GM10248 (cell line): ENCODE results near the gene PDE4D.
"Not testable (repeated sequence)": the region's sequence is repeated elsewhere in the genome, so short reads cannot be mapped to it uniquely, and the experiment has no call there.

ENCODE experiments used
- CTCF ChIA-PET: fragments of 300-600 bp; sonication (Branson Sonifier 250); formaldehyde crosslinking; extraction: SDS; loops from one replicate; lab custom pipeline; 2021; ENCODE audit warnings: antibody characterized with exemption; lab: Yijun Ruan, JAX
- POLR2A ChIA-PET: fragments of 350-650 bp; sonication (Branson Sonifier 250); formaldehyde crosslinking; extraction: SDS; loops from one replicate; lab custom pipeline; 2020; ENCODE audit warnings: antibody characterized with exemption; lab: Yijun Ruan, JAX
- DNase-seq: peaks from one replicate; pipeline ENCODE4 v3.0.0; 2012; ENCODE audit errors: extremely low spot score
- TF ChIP-seq, protein P1 (sequence below): IDR thresholded peaks from 2 replicates; pipeline ENCODE4 v1.5.1; 2012; ENCODE audit warnings: mild to moderate bottlenecking, low read depth; ENCODE audit errors: extremely low read depth, missing control alignments, control extremely low read depth

The PDE4D gene

DNA sequence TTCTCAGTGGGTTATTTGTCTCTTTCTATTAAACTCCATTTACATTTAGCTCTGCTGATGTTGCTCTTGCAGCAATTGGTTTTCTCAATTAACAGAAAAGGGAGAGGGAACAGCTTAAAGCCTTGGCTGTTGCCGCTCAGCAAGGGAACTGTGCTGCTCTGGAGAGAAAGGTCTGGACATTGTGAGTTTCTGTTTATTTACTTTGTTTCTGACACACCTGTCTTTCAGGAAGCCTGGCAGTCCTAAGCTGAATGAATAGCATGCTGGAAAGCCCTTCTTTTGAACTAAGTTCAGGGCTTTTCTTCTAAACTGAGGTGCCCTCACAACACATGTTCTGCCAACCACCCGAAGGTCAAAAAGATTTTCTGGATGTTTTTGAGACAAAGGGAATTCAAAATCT is 491.9 kb downstream of the PDE4D start:
- no peak for DNase-seq
- POLR2A ChIA-PET, result no interaction called here

DNA sequence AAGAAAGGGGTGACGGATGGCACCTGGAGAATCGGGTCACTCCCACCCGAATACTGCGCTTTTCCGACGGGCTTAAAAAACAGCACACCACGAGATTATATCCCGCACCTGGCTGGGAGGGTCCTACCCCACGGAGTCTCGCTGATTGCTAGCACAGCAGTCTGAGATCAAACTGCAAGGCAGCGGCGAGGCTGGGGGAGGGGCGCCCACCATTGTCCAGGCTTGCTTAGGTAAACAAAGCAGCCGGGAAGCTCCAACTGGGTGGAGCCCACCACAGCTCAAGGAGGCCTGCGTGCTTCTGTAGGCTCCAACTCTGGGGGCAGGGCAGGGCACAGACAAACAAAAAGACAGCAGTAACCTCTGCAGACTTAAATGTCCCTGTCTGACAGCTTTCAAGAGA is 498.6 kb downstream of the PDE4D start:
- POLR2A ChIA-PET, DNase-seq: not testable (repeated sequence)
- CTCF ChIA-PET, result interaction anchor here (1.8 kb wide), 1 partner anchor 207 kb away, joined by 4 read pairs; no protein-coding TSS in a partner anchor

More for the DNA sequence above, 491.9 kb downstream of the PDE4D start:
- CTCF ChIA-PET, result interaction anchor here (0.9 to 2.0 kb wide), 3 partner anchors 9 to 20 kb away, joined by 3 to 9 read pairs (median 5); no protein-coding TSS in a partner anchor
- TF ChIP-seq, protein P1, sequence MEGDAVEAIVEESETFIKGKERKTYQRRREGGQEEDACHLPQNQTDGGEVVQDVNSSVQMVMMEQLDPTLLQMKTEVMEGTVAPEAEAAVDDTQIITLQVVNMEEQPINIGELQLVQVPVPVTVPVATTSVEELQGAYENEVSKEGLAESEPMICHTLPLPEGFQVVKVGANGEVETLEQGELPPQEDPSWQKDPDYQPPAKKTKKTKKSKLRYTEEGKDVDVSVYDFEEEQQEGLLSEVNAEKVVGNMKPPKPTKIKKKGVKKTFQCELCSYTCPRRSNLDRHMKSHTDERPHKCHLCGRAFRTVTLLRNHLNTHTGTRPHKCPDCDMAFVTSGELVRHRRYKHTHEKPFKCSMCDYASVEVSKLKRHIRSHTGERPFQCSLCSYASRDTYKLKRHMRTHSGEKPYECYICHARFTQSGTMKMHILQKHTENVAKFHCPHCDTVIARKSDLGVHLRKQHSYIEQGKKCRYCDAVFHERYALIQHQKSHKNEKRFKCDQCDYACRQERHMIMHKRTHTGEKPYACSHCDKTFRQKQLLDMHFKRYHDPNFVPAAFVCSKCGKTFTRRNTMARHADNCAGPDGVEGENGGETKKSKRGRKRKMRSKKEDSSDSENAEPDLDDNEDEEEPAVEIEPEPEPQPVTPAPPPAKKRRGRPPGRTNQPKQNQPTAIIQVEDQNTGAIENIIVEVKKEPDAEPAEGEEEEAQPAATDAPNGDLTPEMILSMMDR, result no peak

DNA sequence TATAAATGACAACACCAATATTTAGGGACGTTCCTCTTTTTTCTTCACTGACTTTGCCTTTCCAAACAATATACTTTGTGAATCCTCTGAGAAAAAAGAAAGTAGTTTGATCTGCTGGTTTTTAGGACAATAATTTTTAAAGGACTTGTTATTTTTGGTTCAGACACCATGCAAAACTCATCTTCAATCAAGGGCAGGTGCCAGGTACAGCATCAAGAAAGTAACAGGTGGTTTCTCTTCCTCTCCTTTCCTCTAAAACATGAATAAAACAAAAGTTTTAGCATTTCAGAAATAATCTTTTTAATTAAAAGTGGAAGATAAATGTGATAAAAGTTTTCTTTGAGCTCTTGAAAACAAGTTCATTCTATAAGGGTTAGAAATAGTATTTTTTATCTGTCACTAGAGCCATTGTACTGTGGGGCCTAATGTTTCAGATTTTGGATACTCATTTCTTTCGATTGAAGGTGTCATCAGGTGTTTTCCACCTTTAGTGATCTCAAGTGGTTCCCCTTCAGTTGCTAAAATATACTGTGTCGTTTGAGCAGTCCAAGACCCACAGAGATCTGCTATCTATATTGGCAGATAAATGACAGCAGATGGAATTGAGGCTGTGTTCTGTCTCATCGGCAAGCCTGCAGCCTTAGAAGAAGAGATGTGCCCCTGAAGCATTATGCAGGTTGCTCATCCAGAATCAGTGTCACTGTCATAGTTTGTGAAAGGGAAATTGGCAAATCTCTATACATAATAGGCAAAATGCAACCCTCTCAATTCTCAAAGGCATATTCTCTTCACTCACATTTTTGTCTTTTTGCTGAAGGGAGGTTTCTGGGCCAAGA is 499.7 kb downstream of the PDE4D start:
- ChIA-PET CTCF (interaction anchor here (1.8 kb wide), 1 partner anchor 206 kb away, joined by 4 read pairs; no protein-coding TSS in a partner anchor), POLR2A (no interaction called here)
- TF ChIP-seq, protein P1, result no peak
- DNase-seq, result no peak

DNA sequence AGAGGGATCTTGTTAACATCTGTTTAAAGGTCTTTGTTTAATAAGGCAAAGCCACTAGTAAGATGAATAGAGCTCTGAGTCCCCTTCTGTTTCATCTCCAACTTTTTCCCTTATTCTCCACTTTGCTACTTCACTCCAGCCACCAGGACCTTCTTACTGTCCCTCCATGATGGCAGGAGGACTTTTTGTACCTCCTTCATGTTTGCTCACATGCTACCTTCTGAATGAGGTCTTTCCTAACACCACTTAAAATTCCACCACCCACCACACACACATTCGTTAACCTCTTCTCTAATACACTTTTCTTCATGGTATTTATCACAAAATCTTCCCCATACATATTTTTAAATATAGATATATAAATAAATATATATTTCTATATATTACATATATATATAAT is 501.9 kb downstream of the PDE4D start:
- ChIA-PET POLR2A (no interaction called here), CTCF (interaction anchor here (0.6 to 4.4 kb wide), 8 partner anchors 10 to 409 kb away, joined by 3 to 26 read pairs (median 4); no protein-coding TSS in a partner anchor)
- TF ChIP-seq, protein P1, result no peak
- DNase-seq, result no peak

DNA sequence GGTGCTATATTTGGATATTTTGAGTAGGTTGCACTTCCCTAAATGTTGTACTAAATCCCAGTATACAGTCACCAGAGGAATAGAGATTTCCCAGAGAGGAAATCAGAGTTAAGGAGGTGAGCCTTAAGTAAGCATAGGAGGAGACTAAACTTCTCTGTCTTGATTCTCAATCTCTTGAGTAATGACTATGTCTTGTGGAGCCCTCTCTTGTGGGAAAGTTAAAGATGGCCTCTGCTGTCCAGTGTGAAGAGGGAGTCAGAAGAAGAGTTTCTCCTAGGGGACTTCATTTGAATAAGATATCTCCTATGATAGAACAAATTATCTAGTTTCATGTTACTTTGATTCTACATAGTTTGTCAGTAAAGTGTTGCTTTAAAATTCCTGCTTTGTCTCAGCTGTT is 502.5 kb downstream of the PDE4D start:
- TF ChIP-seq, protein P1, result no peak
- CTCF ChIA-PET, result interaction anchor here (0.7 to 4.4 kb wide), 16 partner anchors 10 to 409 kb away, joined by 3 to 26 read pairs (median 6); no protein-coding TSS in a partner anchor
- POLR2A ChIA-PET, result no interaction called here

DNA sequence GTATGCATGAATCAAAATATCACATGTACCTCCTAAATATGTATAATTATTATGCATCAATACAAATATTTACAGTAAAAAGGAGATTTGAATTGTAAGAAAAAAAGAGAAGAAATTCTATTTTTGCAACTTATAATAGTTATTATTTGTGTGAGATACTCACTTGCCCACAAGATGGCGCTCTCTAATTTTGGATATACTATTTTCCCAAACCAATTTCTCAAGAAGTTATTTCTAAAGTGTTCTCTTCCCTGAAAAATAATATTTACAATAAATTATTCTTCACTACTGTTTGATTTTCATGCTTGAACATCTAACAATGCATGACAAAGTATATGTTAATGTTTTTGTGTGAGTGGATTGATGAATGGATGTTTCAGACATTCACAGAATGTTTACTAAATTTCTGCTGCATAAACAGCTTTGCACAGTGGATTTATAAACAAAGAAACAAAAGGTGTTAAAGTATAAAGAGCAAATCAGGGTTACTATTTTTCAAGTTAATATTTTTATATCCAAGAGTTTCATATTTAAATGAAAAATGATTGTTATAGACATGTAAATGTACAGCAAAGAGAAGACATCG is 503.4 kb downstream of the PDE4D start:
- TF ChIP-seq, protein P1, result peak; percentile 46
- POLR2A ChIA-PET, result no interaction called here
- DNase-seq, result no peak
- CTCF ChIA-PET, result interaction anchor here (0.8 to 4.4 kb wide), 20 partner anchors 9 to 413 kb away, joined by 3 to 26 read pairs (median 5); no protein-coding TSS in a partner anchor

More for the DNA sequence above, 502.5 kb downstream of the PDE4D start:
- no peak for DNase-seq

DNA sequence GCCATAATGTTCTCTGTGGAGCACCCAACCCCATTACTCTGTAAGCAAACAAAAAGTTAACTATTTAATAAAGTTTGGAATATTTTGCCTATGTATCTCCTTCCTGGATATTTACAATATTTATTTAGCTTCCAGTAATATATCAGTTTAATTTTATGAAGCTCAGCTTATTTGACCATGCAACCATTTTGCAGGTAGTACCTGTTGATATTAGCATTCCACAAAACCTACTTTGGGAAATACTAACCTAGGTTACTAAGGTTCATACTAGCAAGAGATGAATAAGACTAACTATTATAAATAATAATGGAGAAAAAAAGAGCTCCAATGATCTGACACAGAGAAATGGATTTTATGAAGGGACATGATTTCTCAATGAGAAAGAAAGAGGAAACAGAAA is 506.4 kb downstream of the PDE4D start:
- DNase-seq, result no peak
- ChIA-PET CTCF (interaction anchor here (0.8 to 2.0 kb wide), 4 partner anchors 109 to 413 kb away, joined by 3 to 9 read pairs (median 6); no protein-coding TSS in a partner anchor), POLR2A (no interaction called here)
- TF ChIP-seq, protein P1, result no peak
